IMR-90 (cell line): Measurements from ENCODE around the gene SLC23A2. TPM values are rescaled to one million over a fixed set of nuclear protein-coding genes. Genes with fewer than 3 reads are reported as not detected.

Experiments used
- ATAC-seq: fragments of 200-7000 bp; cut with Tn5 transposase; 2 replicates; pipeline ENCODE4 v1.9.1; 2020; ENCODE audit warnings: low read depth, mild to moderate bottlenecking, moderate library complexity
- BruUV-seq: library from RNA; stranded (reverse); fragments of 400-500 nt; replicated peaks from 2 replicates; lab custom pipeline; 2021; lab: Mats Ljungman, UMichigan
- CTCF ChIA-PET: fragments of 300-600 bp; formaldehyde crosslinking; extraction: SDS; loops from one replicate; lab custom pipeline; 2021; ENCODE audit warnings: antibody characterized with exemption; lab: Yijun Ruan, JAX
- POLR2A ChIA-PET: fragments of 300-600 bp; sonication (Branson Sonifier 250); formaldehyde crosslinking; loops from one replicate; lab custom pipeline; 2022; ENCODE audit warnings: antibody characterized with exemption; ENCODE audit not compliant: unreplicated experiment; lab: Charles Lee
- DNase-seq: peaks from one replicate; pipeline ENCODE4 v3.0.0; 2013
- H2AFZ ChIP-seq: replicated peaks from 2 replicates; pipeline ENCODE3; 2013; ENCODE audit warnings: low read length, mild to moderate bottlenecking; ENCODE audit not compliant: poor library complexity
- H2AK5ac ChIP-seq: 2 replicates; pipeline ENCODE4 v1.6.1; 2013; ENCODE audit warnings: low read depth, low read length, inconsistent platforms
- H2AK9ac ChIP-seq: replicated peaks from 2 replicates; pipeline ENCODE3; 2013; ENCODE audit warnings: mild to moderate bottlenecking, low read depth, low read length, moderate library complexity; ENCODE audit not compliant: poor library complexity
- H2BK120ac ChIP-seq: 2 replicates; pipeline ENCODE4 v1.6.1; 2013; ENCODE audit warnings: low read depth, low read length, inconsistent platforms
- H2BK15ac ChIP-seq: 3 replicates; pipeline ENCODE4 v1.6.1; 2013; ENCODE audit warnings: low read depth, low read length, inconsistent platforms
- H2BK20ac ChIP-seq: 2 replicates; pipeline ENCODE4 v1.6.1; 2013; ENCODE audit warnings: low read depth, mild to moderate bottlenecking, inconsistent platforms, low read length, moderate library complexity
- H2BK5ac ChIP-seq: 2 replicates; pipeline ENCODE4 v1.6.1; 2013; ENCODE audit warnings: mild to moderate bottlenecking, low read depth, low read length, inconsistent platforms; ENCODE audit not compliant: poor library complexity, severe bottlenecking
- H3K14ac ChIP-seq: replicated peaks from 2 replicates; pipeline ENCODE4 v1.6.1; 2013; ENCODE audit warnings: low read depth, low read length, inconsistent platforms
- H3K18ac ChIP-seq: 2 replicates; pipeline ENCODE4 v1.6.1; 2013; ENCODE audit warnings: low read depth, low read length, control low read depth
- H3K23ac ChIP-seq: 2 replicates; pipeline ENCODE4 v1.6.1; 2013; ENCODE audit warnings: low read depth, low read length, inconsistent platforms
- H3K27ac ChIP-seq: 2 replicates; pipeline ENCODE4 v1.5.1; 2013; ENCODE audit warnings: mild to moderate bottlenecking, control low read depth, low read length; ENCODE audit not compliant: insufficient read depth
- H3K27me3 ChIP-seq: 2 replicates; pipeline ENCODE4 v1.6.1; 2013; ENCODE audit warnings: low read length; ENCODE audit not compliant: control insufficient read depth, insufficient read depth
- H3K36me3 ChIP-seq: 2 replicates; pipeline ENCODE4 v1.6.1; 2013; ENCODE audit warnings: low read length, mixed read lengths; ENCODE audit not compliant: control insufficient read depth, insufficient read depth
- H3K4ac ChIP-seq: 2 replicates; pipeline ENCODE4 v1.6.1; 2013; ENCODE audit warnings: low read depth, low read length, inconsistent platforms
- H3K4me1 ChIP-seq: 2 replicates; pipeline ENCODE4 v1.6.1; 2013; ENCODE audit warnings: low read length, mixed read lengths; ENCODE audit not compliant: control insufficient read depth, insufficient read depth
- H3K4me2 ChIP-seq: 2 replicates; pipeline ENCODE4 v1.6.1; 2013; ENCODE audit warnings: low read depth, mild to moderate bottlenecking, control low read depth, low read length, moderate library complexity
- H3K4me3 ChIP-seq: 2 replicates; pipeline ENCODE4 v1.5.1; 2013; ENCODE audit warnings: low read depth, mild to moderate bottlenecking, control low read depth, low read length, moderate library complexity; ENCODE audit not compliant: insufficient read depth
- H3K56ac ChIP-seq: 2 replicates; pipeline ENCODE4 v1.6.1; 2013; ENCODE audit warnings: low read length, inconsistent platforms; ENCODE audit not compliant: insufficient read depth; ENCODE audit errors: extremely low read depth
- H3K79me1 ChIP-seq, 2 experiments: 2 replicates each; pipeline ENCODE4 v1.6.1; 2013; ENCODE audit warnings: low read length in 2 of 2, inconsistent platforms in 1 of 2, low read depth in 1 of 2
- H3K9ac ChIP-seq: 2 replicates; pipeline ENCODE4 v1.6.1; 2013; ENCODE audit warnings: low read depth, low read length, control low read depth
- H3K9me1 ChIP-seq: 2 replicates; pipeline ENCODE4 v1.6.1; 2013; ENCODE audit warnings: low read length, inconsistent platforms; ENCODE audit not compliant: insufficient read depth
- H3K9me3 ChIP-seq: 2 replicates; pipeline ENCODE4 v1.6.1; 2013; ENCODE audit warnings: low read length; ENCODE audit not compliant: control insufficient read depth, insufficient read depth
- H4K20me1 ChIP-seq: 2 replicates; pipeline ENCODE4 v1.6.1; 2013; ENCODE audit warnings: low read length, inconsistent platforms; ENCODE audit not compliant: insufficient read depth
- H4K5ac ChIP-seq: 2 replicates; pipeline ENCODE4 v1.6.1; 2013; ENCODE audit warnings: mild to moderate bottlenecking, low read depth, low read length, control low read depth
- H4K8ac ChIP-seq, 2 experiments: 2 replicates each; pipeline ENCODE4 v1.6.1; 2013; ENCODE audit warnings: low read depth in 2 of 2, low read length in 2 of 2, control low read depth in 1 of 2, inconsistent platforms in 1 of 2
- H4K91ac ChIP-seq: 2 replicates; pipeline ENCODE4 v1.6.1; 2013; ENCODE audit warnings: low read depth, low read length, inconsistent platforms; ENCODE audit not compliant: insufficient read depth
- BHLHE40 ChIP-seq: fragments of 150-350 bp; IDR thresholded peaks from 2 replicates; pipeline ENCODE4 v1.6.1; 2016; ENCODE audit warnings: mild to moderate bottlenecking, low read depth, low read length
- CEBPB ChIP-seq: IDR thresholded peaks from 2 replicates; pipeline ENCODE4 v1.6.1; 2012; ENCODE audit warnings: low read depth, low read length, improper control_type of control experiment
- CHD1 ChIP-seq: IDR thresholded peaks from 2 replicates; pipeline ENCODE4 v1.6.1; 2012; ENCODE audit warnings: low read depth, low read length, improper control_type of control experiment
- ELK1 ChIP-seq: fragments of 150-350 bp; IDR thresholded peaks from 2 replicates; pipeline ENCODE4 v1.6.1; 2016; ENCODE audit warnings: low read depth, mild to moderate bottlenecking, low read length, moderate library complexity, borderline replicate concordance
- FOS ChIP-seq: fragments of 150-350 bp; IDR thresholded peaks from 2 replicates; pipeline ENCODE4 v1.6.1; 2016; ENCODE audit warnings: low read depth, low read length
- MAFK ChIP-seq: IDR thresholded peaks from 2 replicates; pipeline ENCODE4 v1.6.1; 2012; ENCODE audit warnings: low read depth, low read length, improper control_type of control experiment
- MAZ ChIP-seq: IDR thresholded peaks from 2 replicates; pipeline ENCODE4 v1.6.1; 2012; ENCODE audit warnings: low read depth, mild to moderate bottlenecking, low read length, improper control_type of control experiment, moderate library complexity, borderline replicate concordance
- MXI1 ChIP-seq: IDR thresholded peaks from 2 replicates; pipeline ENCODE4 v1.6.1; 2012; ENCODE audit warnings: low read depth, mild to moderate bottlenecking, low read length, moderate library complexity, borderline replicate concordance
- NFE2L2 ChIP-seq: fragments of 150-350 bp; IDR thresholded peaks from 2 replicates; pipeline ENCODE4 v1.6.1; 2016; ENCODE audit warnings: low read depth, mild to moderate bottlenecking, low read length
- POLR2A ChIP-seq: IDR thresholded peaks from 2 replicates; pipeline ENCODE4 v1.6.1; 2012; ENCODE audit warnings: mild to moderate bottlenecking, low read depth, low read length
- RAD21 ChIP-seq: IDR thresholded peaks from 2 replicates; pipeline ENCODE4 v1.6.1; 2012; ENCODE audit warnings: low read length, improper control_type of control experiment
- RFX5 ChIP-seq: IDR thresholded peaks from 2 replicates; pipeline ENCODE4 v1.8.0; 2012; ENCODE audit warnings: low read depth, mild to moderate bottlenecking, low read length, moderate library complexity
- SMC3 ChIP-seq: fragments of 150-350 bp; IDR thresholded peaks from 2 replicates; pipeline ENCODE4 v1.6.1; 2016; ENCODE audit warnings: low read depth, mild to moderate bottlenecking, antibody characterized with exemption, low read length, moderate library complexity
- WGBS, 2 experiments: methylation state at CpG; one replicate each; pipeline versions ENCODE4 v1.1.5 to v1.1.7; 2013; ENCODE audit warnings: missing lambda C conversion rate in 2 of 2; ENCODE audit not compliant: insufficient read length in 1 of 2; ENCODE audit errors: extremely low coverage in 2 of 2; 5-methylcytosine and 5-hydroxymethylcytosine counted together
- dilution Hi-C: fragments of 300-500 bp; cut with HindIII; formaldehyde crosslinking; loops from one replicate; pipeline ENCODE4 v1.14.3; 2018; ENCODE audit warnings: low sequenced_read_pairs; ENCODE audit not compliant: unreplicated experiment
- in situ Hi-C: fragments of 300-500 bp; cut with MboI; formaldehyde crosslinking; loops from 3 replicates; pipeline ENCODE4 v1.14.3; 2019; ENCODE audit warnings: low sequenced_read_pairs, inconsistent platforms, mixed read lengths
- intact Hi-C: fragments of 100-400 bp; cut with micrococcal nuclease; formaldehyde crosslinking; loops from 2 replicates; pipeline ENCODE4 v1.10.0; 2022
- polyA plus RNA-seq, 3 experiments: library from polyadenylated mRNA; depleted of rRNA; stranded (reverse); fragments of >200 nt; gene quantifications; 2 replicates each; pipeline ENCODE4 v1.2.3, GENCODE V29; 2012; ENCODE audit warnings: low replicate concordance in 1 of 3
- total RNA-seq: library from RNA; depleted of rRNA; stranded (reverse); fragments of >200 nt; gene quantifications from 2 replicates; pipeline ENCODE4 v1.2.3, GENCODE V29; 2012

SLC23A2 gene
- total and polyA plus RNA-seq, 2 of the 4 experiments (the other 2 are of a cell fraction), result 10.2 to 14.4 TPM

GRCh38 chr20:4905195-4905594, 96.1 kb downstream of the SLC23A2 start:
- Histone ChIP-seq H2AFZ (no peak overlapping the region), H4K20me1 (no peaks in the 10 kb centered on the region), H3K23ac (no peak overlapping the region), H4K8ac (no peak overlapping the region), H3K9ac (no peak overlapping the region), H2BK20ac (no peak overlapping the region), H4K5ac (no peak overlapping the region), H4K91ac (no peak overlapping the region; the same call in 1 of the 2 replicates), H3K4ac (no peak overlapping the region), H2BK120ac (no peak overlapping the region), H3K79me1 (peaks cover 15 to 28% of the 10 kb centered on the region in 2 experiments), H2BK15ac (no peak overlapping the region), H3K27me3 (no peaks in the 10 kb centered on the region), H2AK9ac (no peak overlapping the region), H2AK5ac (peak overlapping the region; percentile 66; the same call in 1 of the 2 replicates), H3K9me3 (no peaks in the 10 kb centered on the region), H3K4me3 (no peak overlapping the region), H3K4me1 (peaks cover 5% of the 10 kb centered on the region; the same call in 1 of the 2 replicates), H3K14ac (0 out of 2 replicates have a peak overlapping the region, but pooled peaks have one; percentile 23), H2BK5ac (no peak overlapping the region), H3K27ac (no peak overlapping the region; the same call in 1 of the 2 replicates), H3K36me3 (peaks cover 7% of the 10 kb centered on the region), H3K18ac (no peak overlapping the region; the same call in 1 of the 2 replicates), H3K9me1 (0 out of 2 replicates have a peak, but pooled peaks cover 6% of the 10 kb centered on the region), H3K56ac (no peak overlapping the region), H3K4me2 (peak overlapping the region; percentile 44; the same call in 1 of the 2 replicates)
- in situ Hi-C loops (no loop called here), dilution Hi-C loops (no loop called here), intact Hi-C loops (loop anchor here (5.0 kb wide), 1 partner anchor 37 kb away; no protein-coding TSS in a partner anchor)
- POLR2A ChIA-PET, result no interaction called here
- CTCF ChIA-PET, result interaction anchor here (1.0 kb wide), 2 partner anchors 45 to 164 kb away, joined by 3 read pairs; no protein-coding TSS in a partner anchor
- peak; percentile 71 for ATAC-seq
- no TSS peak for BruUV-seq
- DNase-seq, result peak; percentile 26
- no CpG with 5 or more reads among the region's 4 CpGs for WGBS, 2 experiments
- TF ChIP-seq MAFK, result no peak
- no peak; the same call in 1 of the 2 replicates for TF ChIP-seq MAZ
- TF ChIP-seq RFX5, result no peak
- no peak for TF ChIP-seq RAD21
- no peak for TF ChIP-seq NFE2L2
- TF ChIP-seq ELK1, result no peak
- TF ChIP-seq BHLHE40, result no peak
- no peak for TF ChIP-seq MXI1
- TF ChIP-seq SMC3, result no peak
- no peak for TF ChIP-seq CEBPB
- TF ChIP-seq FOS, result no peak
- TF ChIP-seq CHD1, result no peak
- TF ChIP-seq POLR2A, result no peak
